Putamen (tissue), 1 donor: Measurements from ENCODE around the gene C6orf52.
"Not testable (repeated sequence)": the region's sequence is repeated elsewhere in the genome, so short reads cannot be mapped to it uniquely, and the experiment has no call there.

Experiments
- DNase-seq: peaks from one replicate; pipeline ENCODE4 v3.0.0-alpha.2; 2016; ENCODE audit warnings: low spot score

Gene C6orf52

GRCh38 chr6:10694302-10695085, at the start of gene C6orf52, which contains the start of gene PAK1IP1:
C6orf52 (minus strand) TSS chr6:10694616; CDS start chr6:10687550, 7,066 bp downstream.
PAK1IP1 (plus strand) TSS chr6:10694972; CDS start chr6:10694986, 14 bp downstream.
- DNase-seq = peak; percentile 95

- no peak for DNase-seq
Measured at GRCh38 chr6:10743515-10743914, 49.1 kb upstream of the C6orf52 start.

- no peak for DNase-seq
Measured at GRCh38 chr6:10742251-10742650, 47.8 kb upstream of the C6orf52 start.

GRCh38 chr6:10741643-10742042, 47.2 kb upstream of the C6orf52 start:
- not testable (repeated sequence) for DNase-seq

GRCh38 chr6:10740061-10740460, 45.6 kb upstream of the C6orf52 start:
- no peak for DNase-seq

- no peak for DNase-seq
Measured at GRCh38 chr6:10736731-10737130, 42.3 kb upstream of the C6orf52 start.

- no peak for DNase-seq
Measured at GRCh38 chr6:10733863-10734262, 39.4 kb upstream of the C6orf52 start.

- DNase-seq = no peak
Measured at GRCh38 chr6:10733151-10733715, 38.8 kb upstream of the C6orf52 start.

- no peak for DNase-seq
Measured at GRCh38 chr6:10730254-10730653, 35.8 kb upstream of the C6orf52 start.

GRCh38 chr6:10725716-10726115, 31.3 kb upstream of the C6orf52 start:
- no peak for DNase-seq

- DNase-seq = no peak
Measured at GRCh38 chr6:10725044-10725443, 30.6 kb upstream of the C6orf52 start.

- DNase-seq = no peak
Measured at GRCh38 chr6:10723567-10723881, 29.1 kb upstream of the C6orf52 start.

- DNase-seq = peak; percentile 95
Measured at GRCh38 chr6:10722820-10723566, 28.6 kb upstream of the C6orf52 start, which contains the start of gene TMEM14C. TMEM14C (plus strand) TSS chr6:10723070; CDS start chr6:10724614, 1,544 bp downstream.

GRCh38 chr6:10722570-10722819, 28.1 kb upstream of the C6orf52 start:
- DNase-seq = no peak

- DNase-seq = no peak
Measured at GRCh38 chr6:10721850-10722569, 27.6 kb upstream of the C6orf52 start.

- not testable (repeated sequence) for DNase-seq
Measured at GRCh38 chr6:10720960-10721849, 26.8 kb upstream of the C6orf52 start.

- DNase-seq = no peak
Measured at GRCh38 chr6:10720265-10720959, 26.0 kb upstream of the C6orf52 start.

GRCh38 chr6:10719964-10720264, 25.5 kb upstream of the C6orf52 start:
- DNase-seq = no peak

- DNase-seq = no peak
Measured at GRCh38 chr6:10719296-10719963, 25.0 kb upstream of the C6orf52 start.

GRCh38 chr6:10713962-10714361, 19.5 kb upstream of the C6orf52 start:
- DNase-seq = no peak
